SK-MEL-5 (cell line): ENCODE data around the gene BICDL2. TPM values are rescaled to one million over a fixed set of nuclear protein-coding genes. Genes with fewer than 3 reads are reported as not detected.

ENCODE experiments used
- DNase-seq: peaks from one replicate; pipeline ENCODE4 v3.0.0-alpha.2; 2016; ENCODE audit warnings: low read depth, low spot score
- in situ Hi-C: cut with HindIII; loops from 2 replicates; pipeline ENCODE4 v1.10.0; 2016; ENCODE audit warnings: low sequenced_read_pairs, high pct_unique_total_duplicates, low pct_unique_long_range_greater_than_20kb
- total RNA-seq: library from RNA; depleted of rRNA; stranded (reverse); fragments of >200 nt; shearing (Covaris generic); gene quantifications from 2 replicates; pipeline ENCODE4 v1.2.3, GENCODE V29; 2014

BICDL2 gene
- total RNA-seq, 1 experiment from 2014 or later = 0.24 TPM

DNA sequence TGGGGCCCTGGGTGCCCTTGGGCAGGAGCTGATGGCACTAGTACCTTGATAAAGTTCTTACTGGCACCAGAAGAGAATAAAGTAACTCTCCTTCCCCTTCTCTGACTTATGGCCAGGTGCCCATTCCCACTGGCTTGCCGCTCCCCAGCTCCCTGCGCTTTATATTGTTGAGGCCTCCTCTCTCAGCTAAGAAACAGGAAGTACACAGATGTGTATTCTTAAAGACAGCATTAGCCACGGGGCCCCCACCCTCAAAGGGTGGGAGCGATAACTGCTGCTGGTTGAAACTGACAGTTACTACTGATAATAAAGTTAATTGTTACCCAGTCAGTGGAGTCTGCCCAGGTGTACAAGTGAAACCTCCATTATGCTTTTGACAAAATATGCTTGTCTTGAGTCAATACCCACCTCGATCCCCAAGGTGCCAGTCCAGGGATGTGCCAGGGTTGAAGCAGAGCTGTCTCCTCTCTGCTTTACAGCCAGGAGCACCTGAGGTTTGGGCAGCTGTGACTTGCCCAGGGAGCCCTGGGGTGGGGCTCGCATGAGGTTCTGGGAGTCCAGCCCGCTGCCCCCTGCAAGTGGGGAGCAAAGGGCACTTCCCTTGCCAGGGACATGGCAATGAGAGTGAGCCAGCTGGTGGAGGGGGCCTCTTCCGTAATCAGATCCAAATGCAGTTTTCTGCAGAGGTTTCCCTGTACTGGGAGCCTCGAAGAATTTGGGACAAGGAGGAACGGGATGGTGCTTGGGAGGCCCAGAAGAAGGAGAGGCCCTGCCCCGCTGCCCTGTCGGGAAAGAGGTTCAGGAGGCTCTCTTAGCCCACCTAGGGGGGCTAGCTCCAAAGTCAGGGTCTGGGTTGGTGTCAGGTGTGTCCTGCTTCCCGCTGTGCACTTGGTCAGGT is 29.4 kb downstream of the BICDL2 start:
- in situ Hi-C loops = no loop called here
- DNase-seq = no peak

DNA sequence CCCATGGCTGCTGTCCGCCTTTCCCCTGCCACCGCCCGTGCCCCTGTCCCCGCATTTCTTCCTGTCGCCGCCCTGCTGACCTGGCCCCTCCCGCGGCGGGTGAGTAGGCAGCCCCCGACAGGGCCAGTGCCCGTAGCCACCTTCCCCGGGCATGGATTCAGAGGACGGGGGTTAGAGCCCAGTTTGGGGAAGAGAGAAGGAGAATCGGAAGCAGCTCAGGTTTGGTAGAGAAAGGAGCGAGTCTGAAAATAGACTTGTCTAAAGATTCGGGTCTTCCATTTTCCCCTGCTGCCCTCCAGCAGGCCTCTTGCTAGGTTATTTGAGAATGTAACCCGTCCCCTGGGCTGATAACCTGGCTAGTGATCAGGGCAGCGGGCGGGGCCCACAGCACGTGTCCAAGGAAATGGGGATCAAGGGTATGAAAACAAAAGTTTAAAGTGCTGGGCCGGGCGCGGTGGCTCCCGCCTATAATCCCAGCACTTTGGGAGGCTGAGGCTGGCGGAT is 31.9 kb downstream of the BICDL2 start:
- DNase-seq = no peak
- in situ Hi-C loops = no loop called here

DNA sequence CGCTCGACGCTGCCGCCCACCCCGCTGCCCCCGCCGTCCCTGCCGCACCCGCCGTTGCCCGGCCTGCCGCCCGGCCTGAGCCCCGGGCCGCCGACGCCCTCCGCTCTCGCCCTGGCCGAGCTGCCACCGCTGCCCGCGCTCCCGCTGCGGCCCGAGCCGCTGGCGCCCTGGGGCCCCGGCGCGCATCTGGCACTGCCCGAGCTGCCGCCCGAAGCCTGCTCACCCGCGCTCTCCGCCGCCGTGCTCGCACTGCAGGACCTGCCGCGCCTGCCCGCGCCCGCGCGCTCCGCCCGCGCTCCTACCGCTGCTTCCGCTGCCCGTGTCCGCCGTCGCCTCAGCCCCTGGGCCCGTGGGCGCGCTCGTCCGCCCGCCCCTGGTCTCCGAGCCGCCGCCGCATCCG is 32.4 kb downstream of the BICDL2 start:
- in situ Hi-C loops = no loop called here
- no peak for DNase-seq

DNA sequence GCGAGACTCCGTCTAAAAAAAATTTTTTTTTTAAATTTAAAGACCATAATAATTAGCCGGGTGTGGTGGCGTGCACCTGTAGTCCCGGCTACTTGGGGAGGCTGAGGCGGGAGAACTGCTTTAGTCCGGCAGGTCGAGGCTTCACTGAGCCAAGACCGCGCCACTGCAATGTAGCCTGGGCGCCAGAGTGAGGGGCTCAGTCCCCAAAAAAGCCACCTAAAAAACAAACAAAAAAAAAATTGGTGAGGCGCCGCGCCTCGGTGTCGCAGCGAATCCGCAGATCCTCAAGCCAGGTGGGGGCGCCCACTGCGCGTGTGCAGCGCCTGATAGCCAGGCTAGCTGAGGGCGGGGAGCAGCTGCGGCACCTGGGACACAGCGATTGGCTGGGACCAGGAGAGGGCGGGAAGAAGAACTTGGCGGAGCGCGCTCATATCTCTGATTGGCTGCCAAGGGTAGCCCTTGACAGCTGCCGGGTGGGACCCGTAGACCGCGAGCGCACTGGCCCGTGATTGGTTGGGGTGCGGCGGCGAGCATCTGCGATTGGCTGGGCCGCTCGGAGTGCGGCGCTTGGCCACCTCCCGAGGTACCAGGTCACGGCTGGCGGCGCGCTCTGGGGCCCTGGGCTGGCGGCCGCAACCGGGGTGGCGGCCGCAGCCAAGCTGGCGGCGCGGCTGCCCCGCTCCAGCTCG is 33.0 kb downstream of the BICDL2 start:
- DNase-seq = peak; percentile 98
- in situ Hi-C loops = no loop called here

DNA sequence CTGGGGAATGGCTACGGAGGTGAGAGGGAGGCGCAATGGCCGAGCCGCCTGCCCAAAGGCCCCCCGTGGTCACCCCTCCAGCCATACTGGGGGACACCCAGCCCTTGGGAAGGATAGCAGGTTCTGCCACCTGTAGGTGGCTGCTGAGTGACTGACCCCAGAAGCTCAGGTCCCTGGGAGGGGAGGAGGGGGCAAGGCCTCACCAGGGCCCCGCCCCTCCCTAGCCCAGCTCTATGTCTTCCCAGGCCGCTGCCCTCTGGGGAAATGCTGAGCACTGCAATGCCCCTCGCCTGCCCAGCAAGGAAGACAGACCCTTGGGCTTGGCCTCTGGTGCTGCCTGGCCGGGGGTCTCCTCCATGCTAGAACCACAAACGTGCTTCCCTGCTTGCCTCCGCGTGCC is 35.4 kb downstream of the BICDL2 start:
- in situ Hi-C loops = no loop called here
- no peak for DNase-seq

DNA sequence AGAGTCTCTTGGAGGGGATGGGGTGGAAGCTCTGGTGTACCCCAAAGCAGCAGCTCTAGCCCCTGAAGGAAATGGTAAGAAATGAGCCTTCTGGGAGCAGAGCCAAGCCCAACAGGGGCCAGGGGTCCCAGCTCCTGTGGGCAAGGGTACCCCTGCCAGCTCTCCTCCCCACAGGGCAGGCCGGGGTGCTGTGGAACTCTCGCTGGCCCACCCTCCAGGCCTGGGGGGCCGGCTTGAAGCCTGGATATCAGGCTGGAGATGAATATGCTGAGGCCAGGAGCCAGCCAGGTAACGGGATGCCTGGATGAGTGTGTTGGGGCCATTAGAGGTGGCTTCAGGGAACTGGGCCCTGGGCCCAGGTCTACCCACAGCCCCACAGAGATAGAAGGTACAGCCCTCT is 36.2 kb downstream of the BICDL2 start:
- DNase-seq = no peak
- in situ Hi-C loops = no loop called here

DNA sequence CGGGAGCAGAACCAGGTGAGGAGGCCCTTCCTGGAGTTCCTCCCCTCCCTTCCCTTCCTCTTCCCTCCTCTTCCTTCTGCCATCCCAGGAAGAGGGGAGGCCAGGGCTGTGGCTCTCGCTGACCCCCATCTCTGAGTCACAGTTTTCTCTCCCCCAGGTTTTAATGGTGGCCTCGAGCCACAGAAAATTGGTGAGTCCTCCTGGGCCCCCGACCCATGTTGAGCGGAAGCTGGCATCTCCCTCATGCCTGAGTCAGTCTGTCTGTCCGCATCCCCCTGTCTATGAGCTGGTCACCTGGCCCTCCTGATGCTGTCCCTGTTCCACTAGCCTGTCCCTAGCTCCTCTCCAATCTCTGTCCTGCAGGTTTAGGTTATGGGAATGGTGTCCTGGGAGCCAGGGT is 36.8 kb downstream of the BICDL2 start:
- no peak for DNase-seq
- in situ Hi-C loops = no loop called here

DNA sequence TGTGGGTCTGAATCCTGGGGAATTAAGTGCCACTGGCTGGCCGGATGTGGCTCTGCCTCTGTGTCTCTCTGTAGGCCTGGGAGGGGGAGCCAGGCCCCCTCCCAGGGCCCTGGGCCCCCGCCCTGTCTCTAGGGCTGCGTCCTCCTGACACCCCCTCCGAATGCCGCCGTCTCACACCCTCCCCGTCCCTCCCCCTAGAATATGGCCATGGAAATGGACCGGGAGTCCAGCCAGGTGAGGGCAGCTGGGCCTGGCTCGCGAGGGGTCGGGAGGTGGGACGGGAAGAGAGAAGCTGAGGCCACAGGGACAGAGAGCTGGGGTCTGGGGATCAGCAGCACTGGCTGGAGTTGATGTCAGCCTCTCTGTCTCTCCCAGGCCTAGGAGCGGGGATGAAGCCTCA is 40.4 kb downstream of the BICDL2 start:
- DNase-seq = no peak
- in situ Hi-C loops = no loop called here

DNA sequence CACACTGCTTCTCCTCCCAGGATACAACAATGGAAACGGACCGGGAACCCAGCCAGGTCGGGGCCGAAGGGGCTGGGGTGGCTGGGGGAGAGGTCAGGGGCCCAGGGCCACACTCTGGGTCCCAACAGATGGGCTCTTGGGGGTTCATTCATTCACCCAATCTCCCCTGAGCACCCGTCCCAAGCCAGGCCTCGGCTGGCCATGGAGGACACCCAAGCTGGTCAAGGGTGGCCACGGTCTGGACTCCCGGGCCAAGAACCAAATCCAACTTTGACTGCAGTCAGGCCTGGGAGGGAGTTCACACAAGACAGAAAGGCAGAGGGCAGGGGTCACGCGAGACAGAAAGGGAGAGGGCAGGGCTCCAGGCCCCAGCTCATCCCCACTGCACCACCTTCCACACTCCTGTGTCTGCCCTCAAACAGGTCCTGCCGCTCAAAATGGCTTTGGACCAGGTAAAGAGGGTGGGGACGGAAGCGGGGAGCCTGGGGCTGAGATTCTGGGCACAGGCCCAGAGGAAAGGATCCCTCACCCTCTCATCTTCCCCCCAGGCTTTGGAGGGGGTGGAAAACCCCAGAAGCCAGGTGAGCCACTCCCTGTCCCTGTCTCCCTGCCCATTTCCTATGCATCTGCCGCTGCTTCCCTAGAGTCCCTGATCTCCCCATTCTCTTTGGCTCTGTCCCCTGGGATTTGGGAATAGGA is 44.2 kb downstream of the BICDL2 start:
- in situ Hi-C loops = no loop called here
- no peak for DNase-seq

DNA sequence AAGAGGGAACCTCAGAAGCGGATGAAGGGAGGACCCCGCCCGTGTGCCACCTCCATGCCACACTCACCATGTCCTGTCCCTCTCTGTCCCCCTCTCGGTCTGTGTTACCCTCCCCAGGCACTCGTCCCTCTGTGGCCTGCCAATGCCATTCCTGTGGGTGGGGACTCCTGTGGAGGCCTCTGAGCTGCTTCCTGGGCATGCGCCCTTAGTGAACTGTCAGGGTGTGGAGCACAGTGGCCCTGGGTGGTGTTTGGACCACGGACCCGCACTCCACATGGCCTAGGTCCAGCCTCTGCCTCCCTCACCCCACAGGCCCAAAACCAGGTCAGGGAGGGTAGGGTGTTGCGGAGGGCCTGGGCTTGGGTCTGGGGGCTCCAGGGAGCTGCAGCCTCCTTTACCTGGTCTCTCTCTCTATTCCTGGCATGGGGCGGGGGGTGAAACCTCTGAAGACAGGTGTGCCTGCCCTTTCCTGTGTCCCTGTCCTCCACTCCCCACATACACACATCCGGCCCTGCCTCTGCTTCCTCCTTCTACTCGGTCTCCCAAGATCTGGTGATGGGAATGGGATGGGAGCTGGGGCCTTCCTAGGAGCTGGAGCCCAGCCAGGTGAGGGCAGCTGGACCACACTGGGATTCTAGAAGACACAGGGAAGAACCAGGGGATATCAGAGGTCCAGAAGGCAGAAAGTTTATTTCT is 45.0 kb downstream of the BICDL2 start:
- in situ Hi-C loops = no loop called here

DNA sequence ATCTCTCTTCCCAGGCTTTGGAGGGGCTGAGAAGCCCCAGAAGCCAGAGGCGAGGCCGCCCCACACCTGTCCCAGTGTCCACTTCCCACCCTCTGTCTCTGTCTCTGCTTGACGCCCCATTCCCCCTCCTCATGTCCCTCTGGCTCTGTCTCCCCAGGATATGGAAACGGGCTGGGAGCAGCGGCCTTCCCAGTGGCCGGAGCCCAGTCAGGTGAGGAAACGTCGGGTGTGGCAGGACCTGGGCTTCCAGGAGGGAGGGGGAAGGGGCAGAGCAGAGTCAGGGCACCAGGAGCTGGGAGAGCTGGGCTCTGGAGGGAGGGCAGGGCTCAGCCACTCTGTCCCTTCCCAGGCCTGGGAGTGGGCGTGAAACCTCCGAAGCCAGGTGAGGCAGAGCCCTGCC is 45.9 kb downstream of the BICDL2 start:
- no peak for DNase-seq
- in situ Hi-C loops = no loop called here

More for the DNA sequence above, 45.0 kb downstream of the BICDL2 start:
- DNase-seq = no peak

DNA sequence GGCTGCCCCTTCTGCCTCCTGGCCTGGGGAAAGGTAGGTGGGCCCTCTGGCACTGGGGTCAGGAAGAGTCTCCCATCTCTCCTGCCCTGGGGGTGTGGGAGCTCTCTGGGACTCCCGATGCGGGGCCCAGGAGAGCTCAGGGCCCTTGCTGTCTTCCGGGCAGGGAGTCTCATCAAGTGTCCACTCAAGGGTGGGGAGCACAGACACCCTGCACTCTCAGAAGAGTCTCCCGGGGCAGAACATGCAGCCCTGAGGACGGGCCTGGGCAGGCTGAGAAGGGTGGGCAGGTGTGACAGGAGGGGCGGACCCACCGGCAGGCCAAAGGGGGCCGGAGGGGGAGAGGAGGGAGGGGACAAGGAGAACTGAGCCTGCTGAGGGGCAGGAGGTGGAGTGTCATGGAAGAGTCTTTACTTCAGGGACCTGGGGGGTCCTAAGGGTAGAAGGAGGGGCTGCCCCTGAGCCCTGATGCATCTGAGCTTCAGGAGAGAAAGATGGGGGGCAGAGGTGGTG is 48.1 kb downstream of the BICDL2 start:
- in situ Hi-C loops = no loop called here
- no peak for DNase-seq

DNA sequence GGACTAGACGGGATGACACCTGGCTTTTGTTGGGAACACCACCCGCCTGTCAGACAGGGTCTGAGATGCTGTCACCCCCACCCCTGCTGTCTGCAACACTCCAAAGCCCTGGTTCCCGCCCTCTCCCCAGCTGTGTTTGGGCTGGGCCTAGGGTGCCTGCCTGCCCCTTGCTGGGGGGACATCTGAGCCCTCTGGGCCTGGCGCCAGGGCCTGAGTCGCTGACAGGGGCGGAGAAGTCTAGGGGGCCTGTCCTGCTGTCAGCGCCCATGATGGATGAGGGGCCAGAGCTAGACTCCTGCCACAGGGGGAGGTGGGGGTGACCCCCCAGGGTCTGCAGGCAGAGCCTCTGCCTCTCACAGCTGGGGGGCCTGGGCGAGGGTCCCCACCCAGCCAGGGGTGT is 48.9 kb downstream of the BICDL2 start:
- no peak for DNase-seq
- in situ Hi-C loops = no loop called here

DNA sequence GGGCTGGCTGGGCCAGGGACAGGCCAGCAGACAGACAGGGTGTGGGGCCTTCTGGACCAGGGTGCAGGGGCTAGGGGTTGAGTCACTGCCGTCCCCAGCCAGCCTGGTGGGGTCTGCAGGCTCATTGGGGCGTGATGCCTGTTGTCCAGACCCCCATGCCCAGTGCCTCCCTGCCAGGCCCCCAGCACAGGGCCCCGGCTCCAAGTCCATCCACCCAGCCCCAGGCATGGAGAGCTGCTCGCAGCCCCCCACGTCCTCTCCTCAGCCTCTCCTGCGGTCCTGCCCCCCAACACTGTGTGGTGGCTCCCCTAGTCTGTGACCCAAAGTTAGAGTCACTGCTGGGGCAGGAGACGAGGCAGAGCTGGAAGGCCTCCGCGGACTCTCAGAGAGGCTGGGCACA is 49.5 kb downstream of the BICDL2 start:
- DNase-seq = no peak
- in situ Hi-C loops = no loop called here

DNA sequence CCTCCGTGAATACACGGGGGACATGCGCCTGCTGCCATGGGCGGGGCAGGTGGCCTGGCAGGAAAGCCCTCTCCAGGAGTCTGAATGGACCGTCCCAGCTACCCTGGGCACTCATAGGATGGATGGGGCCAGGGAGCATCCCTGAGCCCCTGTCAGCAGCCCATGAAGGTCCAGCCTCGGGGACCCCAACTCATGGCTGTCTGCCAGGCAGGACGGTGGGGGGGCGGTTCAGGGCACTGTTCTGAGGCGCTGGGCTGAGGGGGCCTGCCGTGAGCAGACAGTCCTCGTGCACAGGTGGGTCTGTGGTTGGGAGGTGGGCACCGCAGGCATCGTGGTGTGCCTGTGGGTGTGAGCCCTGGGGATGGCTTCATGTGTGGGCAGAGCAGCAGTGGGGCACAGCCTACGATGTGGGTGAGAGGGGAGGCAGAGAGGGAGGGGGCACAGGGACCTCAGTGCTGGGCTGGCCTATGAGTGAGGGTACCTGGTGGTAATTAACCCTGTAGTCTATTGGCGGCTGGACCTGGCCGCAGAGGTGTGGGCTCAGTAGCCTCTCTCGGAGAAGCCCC is 50.0 kb downstream of the BICDL2 start:
- DNase-seq = no peak
- in situ Hi-C loops = no loop called here

DNA sequence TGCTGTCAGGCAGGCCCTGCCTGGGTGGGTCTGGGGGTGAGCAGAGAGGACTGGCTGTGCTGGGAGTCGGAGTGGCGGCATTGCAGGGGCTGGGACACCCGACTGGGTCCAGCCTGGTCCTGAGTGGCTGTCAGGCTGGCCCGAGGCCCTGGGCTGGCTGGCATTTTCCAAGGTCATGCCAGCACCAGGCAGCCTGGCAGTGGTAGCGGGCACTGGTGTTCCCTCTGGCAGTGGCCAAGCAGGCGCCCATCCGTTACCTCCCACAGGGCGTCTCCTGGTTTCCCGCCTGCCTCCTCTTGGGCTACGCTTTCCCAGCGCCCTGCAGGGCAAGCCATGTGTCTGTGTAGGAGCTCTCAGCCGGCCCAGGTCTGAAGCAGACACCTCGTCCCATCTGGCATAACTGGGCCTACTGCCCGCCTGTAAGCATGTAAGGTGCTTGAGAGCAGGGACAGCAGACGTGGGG is 50.8 kb downstream of the BICDL2 start:
- in situ Hi-C loops = no loop called here
- no peak for DNase-seq

DNA sequence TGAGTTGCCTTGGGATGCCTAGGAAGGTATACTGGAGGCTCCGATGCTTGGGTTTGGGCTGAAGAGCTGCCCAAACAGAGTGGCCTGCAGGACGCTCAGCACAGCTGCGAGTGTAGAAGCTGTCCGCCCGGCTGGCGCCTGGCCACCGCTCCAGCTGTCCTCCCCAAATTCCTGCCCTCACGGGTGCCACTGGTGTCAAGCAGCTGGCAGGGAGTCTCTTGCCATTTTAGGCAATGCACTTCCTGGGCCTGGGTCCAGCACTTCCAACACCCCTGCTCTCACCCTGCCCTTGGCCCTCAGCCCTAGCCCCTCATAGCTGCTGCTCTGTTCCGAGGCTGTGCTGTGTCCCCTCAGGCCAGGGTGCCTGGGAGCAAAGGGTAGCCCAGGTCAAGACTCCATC is 51.3 kb downstream of the BICDL2 start:
- in situ Hi-C loops = no loop called here
- no peak for DNase-seq
